CD4-positive, alpha-beta T cell (primary cell): Measurements from ENCODE around the gene DDIT4. TPM values are rescaled to one million over a fixed set of nuclear protein-coding genes. Genes with fewer than 3 reads are reported as not detected.

ENCODE experiments used
- ATAC-seq: fragments of 200-7000 bp; cut with Tn5 transposase; one replicate; pipeline ENCODE4 v1.10.0; 2022; ENCODE audit warnings: mild to moderate bottlenecking; ENCODE audit not compliant: poor library complexity
- CTCF ChIA-PET: fragments of 350-600 bp; sonication (Branson Sonifier 250); formaldehyde crosslinking; loops from one replicate; lab custom pipeline; 2021; ENCODE audit warnings: antibody characterized with exemption, inconsistent platforms; lab: Charles Lee
- POLR2A ChIA-PET: fragments of 350-600 bp; sonication (Branson Sonifier 250); formaldehyde crosslinking; loops from one replicate; lab custom pipeline; 2021; ENCODE audit warnings: antibody characterized with exemption, inconsistent platforms; lab: Charles Lee
- DNase-seq, 14 experiments: peaks; one replicate each; pipeline ENCODE4 v3.0.0-alpha.2; 2013 to 2020; ENCODE audit warnings: mixed read lengths in 2 of 14
- H3K27ac ChIP-seq, 2 donors: one replicate each; pipeline versions ENCODE4 v1.5.1 to v1.7.0; 2013; ENCODE audit warnings: low read length in 2 of 2, low read depth in 1 of 2, mild to moderate bottlenecking in 1 of 2
- H3K27me3 ChIP-seq, 2 experiments: 1 replicate in 1 of 2; 2 replicates in 1 of 2; pipeline versions ENCODE4 v1.6.1 to v1.7.0; 2013; ENCODE audit warnings: low read length in 2 of 2, control low read depth in 1 of 2, mild to moderate bottlenecking in 1 of 2, moderate library complexity in 1 of 2; ENCODE audit not compliant: insufficient read depth in 2 of 2, control insufficient read depth in 1 of 2
- H3K36me3 ChIP-seq: one replicate; pipeline ENCODE4 v1.6.1; 2013; ENCODE audit warnings: low read length, control low read depth; ENCODE audit not compliant: insufficient read depth
- H3K4me1 ChIP-seq: one replicate; pipeline ENCODE4 v1.6.1; 2013; ENCODE audit warnings: low read length, control low read depth; ENCODE audit not compliant: insufficient read depth
- H3K4me3 ChIP-seq: one replicate; pipeline ENCODE4 v1.5.1; 2013; ENCODE audit warnings: mild to moderate bottlenecking, low read length, moderate library complexity
- H3K9me3 ChIP-seq, 2 experiments: 1 replicate in 1 of 2; 2 replicates in 1 of 2; pipeline versions ENCODE4 v1.6.1 to v1.7.0; 2013; ENCODE audit warnings: low read length in 2 of 2, mild to moderate bottlenecking in 2 of 2, control low read depth in 1 of 2, moderate library complexity in 1 of 2; ENCODE audit not compliant: control insufficient read depth in 1 of 2, insufficient read depth in 1 of 2
- H3K27ac Mint-ChIP-seq: one replicate; pipeline ENCODE4 v1.8.0; 2020; ENCODE audit warnings: mixed read lengths
- H3K27me3 Mint-ChIP-seq: one replicate; pipeline ENCODE4 v1.8.0; 2021; ENCODE audit warnings: mixed read lengths
- H3K36me3 Mint-ChIP-seq: one replicate; pipeline ENCODE4 v1.8.0; 2021; ENCODE audit warnings: low read depth, mixed read lengths
- H3K4me1 Mint-ChIP-seq: one replicate; pipeline ENCODE4 v1.8.0; 2021; ENCODE audit warnings: low read depth, mixed read lengths
- H3K4me3 Mint-ChIP-seq: one replicate; pipeline ENCODE4 v1.8.0; 2020; ENCODE audit warnings: mild to moderate bottlenecking, mixed read lengths
- H3K9me3 Mint-ChIP-seq: one replicate; pipeline ENCODE4 v1.8.0; 2020; ENCODE audit warnings: mixed read lengths
- intact Hi-C, 2 experiments: fragments of 100-400 bp; cut with DNase I in 1 of 2; cut with micrococcal nuclease in 1 of 2; formaldehyde crosslinking; loops; one replicate each; pipeline versions ENCODE4 v1.15.1 to v1.9.0; 2023 to 2025; cut with DNase I, micrococcal nuclease
- total RNA-seq, 174 experiments: library from RNA in 2 of 174; stranded (reverse) in 2 of 174; gene quantifications; one replicate each; pipeline ENCODE4 v1.2.3 and lab custom pipeline; 2021 to 2026
- TF ChIP-seq, protein P1 (sequence below): fragments of 200-600 bp; IDR thresholded peaks from one replicate; pipeline ENCODE4 v1.8.0; 2022; ENCODE audit warnings: antibody characterized with exemption, mild to moderate bottlenecking

Gene DDIT4
- total RNA-seq, 2 experiments from 2014 or later: 427 to 436 TPM

DNA sequence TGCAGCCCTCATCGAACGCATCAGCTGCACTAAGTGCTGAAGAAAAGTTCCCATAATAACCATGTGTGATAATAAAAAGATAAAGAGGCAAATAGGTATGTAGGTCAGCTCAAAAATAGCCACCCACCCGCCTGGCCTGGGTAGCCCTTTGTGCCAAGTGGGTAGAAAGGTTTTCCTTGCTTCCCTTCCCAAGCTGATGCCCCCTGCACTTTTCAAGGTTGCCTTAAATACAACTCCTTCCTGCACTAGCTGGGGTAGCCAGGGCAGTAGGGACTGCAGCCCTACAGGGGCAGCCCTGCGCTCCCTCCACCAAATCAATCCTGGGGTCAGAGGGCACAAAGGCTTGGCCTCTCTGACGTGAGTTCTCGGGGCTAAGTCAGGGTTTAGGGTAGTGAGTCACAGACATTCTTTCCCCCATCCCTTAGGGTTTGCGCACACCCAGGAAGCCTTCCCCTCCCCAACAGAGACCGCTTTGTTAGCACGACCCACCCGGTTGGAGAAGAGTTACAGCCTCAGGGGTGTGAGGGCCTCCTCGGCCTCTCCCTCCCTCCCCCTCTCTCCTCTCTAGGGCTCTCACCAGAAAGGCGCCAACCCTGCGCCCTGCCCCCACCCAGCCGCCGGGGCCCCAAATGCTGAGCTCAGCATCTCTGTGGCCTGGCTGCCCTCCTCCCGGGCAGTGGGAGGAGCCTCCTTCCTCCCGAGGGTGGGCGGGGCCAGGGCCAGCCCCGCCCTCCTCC is 13.3 kb upstream of the DDIT4 start:
- CTCF ChIA-PET: interaction anchor here (0.9 to 4.3 kb wide), 11 partner anchors 9 to 77 kb away, joined by 3 to 20 read pairs (median 5); partner anchors contain the start of gene DDIT4
- Mint-ChIP-seq H3K36me3 (no peaks in the 10 kb centered on the region), H3K27ac (peak overlapping the region; percentile 85), H3K4me3 (peak overlapping the region; percentile 84), H3K9me3 (no peaks in the 10 kb centered on the region), H3K4me1 (peaks cover 73% of the 10 kb centered on the region), H3K27me3 (no peaks in the 10 kb centered on the region)
- peak; percentile 76 for ATAC-seq
- intact Hi-C loops: loop anchor here in 1 of 2 experiments (2.0 to 5.0 kb wide), 3 partner anchors 14 to 43 kb away; partner anchors contain the start of genes ANAPC16 and ASCC1
- no peaks in the 10 kb centered on the region for H3K9me3 ChIP-seq
- TF ChIP-seq, protein P1, sequence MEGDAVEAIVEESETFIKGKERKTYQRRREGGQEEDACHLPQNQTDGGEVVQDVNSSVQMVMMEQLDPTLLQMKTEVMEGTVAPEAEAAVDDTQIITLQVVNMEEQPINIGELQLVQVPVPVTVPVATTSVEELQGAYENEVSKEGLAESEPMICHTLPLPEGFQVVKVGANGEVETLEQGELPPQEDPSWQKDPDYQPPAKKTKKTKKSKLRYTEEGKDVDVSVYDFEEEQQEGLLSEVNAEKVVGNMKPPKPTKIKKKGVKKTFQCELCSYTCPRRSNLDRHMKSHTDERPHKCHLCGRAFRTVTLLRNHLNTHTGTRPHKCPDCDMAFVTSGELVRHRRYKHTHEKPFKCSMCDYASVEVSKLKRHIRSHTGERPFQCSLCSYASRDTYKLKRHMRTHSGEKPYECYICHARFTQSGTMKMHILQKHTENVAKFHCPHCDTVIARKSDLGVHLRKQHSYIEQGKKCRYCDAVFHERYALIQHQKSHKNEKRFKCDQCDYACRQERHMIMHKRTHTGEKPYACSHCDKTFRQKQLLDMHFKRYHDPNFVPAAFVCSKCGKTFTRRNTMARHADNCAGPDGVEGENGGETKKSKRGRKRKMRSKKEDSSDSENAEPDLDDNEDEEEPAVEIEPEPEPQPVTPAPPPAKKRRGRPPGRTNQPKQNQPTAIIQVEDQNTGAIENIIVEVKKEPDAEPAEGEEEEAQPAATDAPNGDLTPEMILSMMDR: no peak
- POLR2A ChIA-PET: interaction anchor here (0.7 to 4.7 kb wide), 18 partner anchors 11 to 173 kb away, joined by 3 to 53 read pairs (median 6); partner anchors contain the start of genes ANAPC16, ASCC1 and DDIT4
- H3K36me3 ChIP-seq: no peaks in the 10 kb centered on the region
- H3K27ac ChIP-seq: peak overlapping the region; percentile 68 to 80
- peak; percentile 64 to 91 (median 77) for DNase-seq
- H3K4me3 ChIP-seq: peak overlapping the region; percentile 77
- peaks cover 80% of the 10 kb centered on the region for H3K4me1 ChIP-seq
- no peaks in the 10 kb centered on the region for H3K27me3 ChIP-seq

DNA sequence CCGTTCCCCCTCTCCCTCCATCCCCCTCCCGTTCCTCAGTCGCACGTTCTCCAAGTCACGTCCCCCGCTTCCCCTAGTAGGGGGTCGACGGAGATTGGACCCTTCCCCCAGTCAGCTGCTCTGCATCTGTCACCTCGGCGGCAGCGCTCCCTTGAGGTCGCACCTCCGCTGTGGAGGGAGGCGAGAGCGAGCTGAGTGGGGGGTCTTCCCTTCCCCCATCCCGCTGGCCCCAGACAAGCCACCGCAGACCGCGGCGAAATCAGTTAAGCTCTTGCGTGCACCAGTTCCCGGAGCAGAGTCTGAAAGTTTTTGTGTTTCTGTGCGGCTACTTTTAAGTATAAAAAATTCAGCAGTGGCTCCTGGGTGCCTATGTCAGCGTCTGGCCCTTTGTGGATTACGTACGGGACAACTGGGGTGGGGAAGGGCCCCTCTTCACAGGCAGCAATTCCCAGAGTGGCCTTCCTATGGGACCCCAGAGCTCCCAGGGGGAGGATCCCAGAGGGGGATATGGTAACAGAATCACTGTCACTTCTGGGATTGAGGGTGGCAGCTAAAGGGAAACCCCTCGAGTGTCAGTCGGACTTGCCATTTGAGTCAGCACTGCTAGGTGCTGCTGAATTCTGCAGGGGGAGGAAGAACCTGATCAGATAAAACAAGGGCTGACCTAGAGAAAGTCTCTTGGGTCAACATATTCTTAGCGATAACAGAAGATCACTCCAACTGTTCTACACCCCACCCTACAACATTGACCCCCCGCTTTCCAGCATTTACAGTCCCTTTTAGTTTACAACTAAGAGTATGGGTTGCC is 12.5 kb upstream of the DDIT4 start:
- Mint-ChIP-seq H3K4me1 (peaks cover 68% of the 10 kb centered on the region), H3K9me3 (no peaks in the 10 kb centered on the region), H3K27me3 (no peaks in the 10 kb centered on the region), H3K4me3 (peak overlapping the region; percentile 84), H3K36me3 (no peaks in the 10 kb centered on the region), H3K27ac (peak overlapping the region; percentile 85)
- Histone ChIP-seq H3K9me3 (no peaks in the 10 kb centered on the region), H3K4me3 (peak overlapping the region; percentile 77), H3K4me1 (peaks cover 80% of the 10 kb centered on the region), H3K27ac (peak overlapping the region; percentile 68 to 80), H3K36me3 (no peaks in the 10 kb centered on the region), H3K27me3 (no peaks in the 10 kb centered on the region)
- POLR2A ChIA-PET: interaction anchor here (0.7 to 4.7 kb wide), 15 partner anchors 12 to 174 kb away, joined by 3 to 53 read pairs (median 7); partner anchors contain the start of genes ANAPC16, ASCC1 and DDIT4
- peak; percentile 6 for ATAC-seq
- CTCF ChIA-PET: interaction anchor here (0.7 to 4.3 kb wide), 12 partner anchors 8 to 79 kb away, joined by 3 to 20 read pairs (median 4); partner anchors contain the start of gene DDIT4
- peak in 7 of 14 experiments; percentile 29 to 89 (median 57) for DNase-seq
- intact Hi-C loops: loop anchor here in 1 of 2 experiments (2.0 to 5.0 kb wide), 3 partner anchors 14 to 44 kb away; partner anchors contain the start of genes ANAPC16 and ASCC1
- TF ChIP-seq, protein P1: no peak
